Activated CD4-positive, CD25-positive, alpha-beta regulatory T cell treated with anti-CD3 and anti-CD28 coated beads, Interleukin-2, amount 50 U/mL, for 24 hours (primary cell): ENCODE measurements around the gene TLL1.

ENCODE experiments used
- ATAC-seq, 2 donors: fragments of 150-1000 bp; cut with Tn5 transposase; one replicate each; pipeline ENCODE4 v1.10.0; 2021; ENCODE audit warnings: mild to moderate bottlenecking in 1 of 2, moderate library complexity in 1 of 2

TLL1 gene

DNA sequence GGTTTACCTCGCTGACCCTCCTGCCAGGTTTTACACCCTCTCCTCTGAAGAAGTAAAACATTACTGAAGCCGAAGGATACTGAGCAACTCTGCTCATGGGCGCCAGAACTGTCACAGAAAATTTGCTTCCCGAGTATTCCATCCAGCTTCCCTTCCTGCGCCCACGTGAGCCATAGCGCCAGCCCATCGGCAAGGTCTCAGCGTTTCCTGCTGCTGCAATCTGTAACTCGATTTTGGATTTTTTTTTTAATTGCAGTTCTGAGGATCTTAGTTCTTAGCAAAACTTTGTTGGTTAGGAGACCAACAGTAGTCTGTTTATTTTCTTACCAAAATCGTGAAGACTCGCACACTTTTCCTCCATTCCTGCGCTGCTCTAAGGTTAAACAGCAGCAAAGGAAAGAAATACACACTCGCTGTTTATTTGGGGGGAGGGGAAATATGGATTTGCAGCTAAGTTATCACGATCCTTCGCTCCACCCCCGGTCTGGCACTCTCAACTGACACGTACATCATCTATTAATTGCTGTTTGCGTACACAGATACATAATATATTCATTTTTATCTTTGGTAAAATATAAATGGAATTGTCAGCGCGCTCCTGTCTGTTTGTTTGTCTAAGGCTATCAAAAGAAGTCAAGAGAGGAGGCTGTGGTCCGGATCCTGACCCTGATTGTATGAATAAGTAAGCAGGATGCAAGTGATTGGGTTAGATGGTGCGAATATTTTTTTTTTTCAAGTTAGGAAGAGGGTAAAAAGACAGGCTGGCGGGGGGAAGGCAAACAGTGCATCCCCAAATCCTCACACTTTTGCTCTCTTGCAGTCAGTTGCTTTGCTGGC is at the start of gene TLL1:
Gene TLL1 (plus strand): TSS at position 777 of the 837 bp plus-strand sequence. CDS start 668 bp downstream, outside the sequence.
- ATAC-seq, result no peak

GRCh38 chr4:165826166-165826565 is 46.9 kb upstream of the TLL1 start:
- ATAC-seq, result no peak

- ATAC-seq, result no peak
Measured at GRCh38 chr4:165827018-165827417, 46.0 kb upstream of the TLL1 start.

DNA sequence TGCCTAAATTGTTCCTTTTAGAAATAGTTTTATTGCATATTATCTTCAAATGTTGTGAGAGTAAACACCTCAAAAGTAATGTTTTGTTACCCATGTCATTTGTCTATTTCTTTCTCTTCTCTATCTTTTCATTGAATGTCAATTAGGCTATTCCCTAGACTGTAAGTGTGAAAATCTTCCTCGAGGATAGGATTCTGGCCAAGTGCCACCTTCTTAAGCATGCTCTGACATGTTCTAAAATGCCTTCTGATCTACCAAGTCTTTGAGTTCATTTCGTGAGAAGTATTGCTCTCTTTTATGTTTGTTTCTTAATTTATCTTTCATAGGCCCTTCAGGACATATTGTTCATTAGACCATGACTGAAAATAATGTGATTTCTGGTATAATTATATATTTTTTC is 44.1 kb upstream of the TLL1 start:
- no peak for ATAC-seq

DNA sequence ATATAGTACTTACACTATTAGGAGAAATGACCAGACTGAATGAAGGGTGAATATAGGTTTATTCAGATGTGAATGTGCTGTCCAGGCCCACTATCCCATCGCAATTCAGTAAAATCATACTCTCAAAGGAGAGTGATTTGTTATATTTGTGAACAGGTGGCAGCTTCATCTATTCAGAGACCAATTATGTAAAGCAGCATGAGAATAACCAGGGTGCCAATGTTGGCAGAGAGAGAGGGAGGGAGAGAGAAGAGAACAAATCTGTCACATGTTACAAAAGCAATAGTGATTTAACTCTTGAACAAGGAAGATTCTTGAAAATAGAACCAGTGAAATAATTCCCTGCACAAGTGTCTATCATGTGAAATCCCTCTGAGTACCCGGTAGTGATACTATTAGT is 38.9 kb upstream of the TLL1 start:
- ATAC-seq, result no peak

GRCh38 chr4:165838575-165838974 is 34.5 kb upstream of the TLL1 start:
- no peak for ATAC-seq

GRCh38 chr4:165839615-165840333 is 33.3 kb upstream of the TLL1 start:
- ATAC-seq, result no peak

DNA sequence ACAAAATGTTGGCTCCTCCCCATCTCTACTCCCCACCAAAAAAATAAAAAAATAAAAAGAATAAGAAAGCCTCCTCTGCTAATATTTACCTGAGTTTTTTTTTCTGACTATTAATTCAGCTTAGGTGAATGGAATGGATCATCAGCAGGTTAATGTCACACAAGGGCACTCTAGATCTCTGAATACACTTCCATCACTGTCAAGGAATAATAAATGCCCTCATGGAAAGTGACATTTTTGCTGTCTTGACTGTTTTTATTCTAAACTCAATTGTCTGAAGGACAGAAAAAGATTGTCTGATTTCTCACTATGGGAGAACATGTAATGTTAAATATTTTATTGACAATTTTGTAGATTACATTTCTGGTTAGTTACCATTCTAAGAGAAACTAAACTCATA is 30.4 kb upstream of the TLL1 start:
- ATAC-seq, result no peak

DNA sequence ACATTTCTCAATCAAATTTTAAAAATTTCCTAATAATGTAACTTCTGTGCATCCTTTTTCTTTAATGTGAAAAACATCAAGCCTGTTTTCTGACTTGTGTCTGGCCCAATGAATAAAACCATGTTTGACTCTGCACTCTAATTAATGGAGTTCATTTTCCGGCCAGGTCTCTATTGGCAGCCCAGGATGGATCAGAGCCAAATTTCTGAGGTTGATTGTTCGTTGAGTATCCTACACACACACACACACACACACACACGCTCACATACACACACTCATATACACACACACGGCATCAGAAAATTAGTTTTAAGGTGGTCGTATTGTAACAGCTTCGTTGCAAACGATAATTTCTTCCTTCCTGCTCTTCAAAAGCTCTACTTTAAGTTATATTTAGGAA is 28.9 kb upstream of the TLL1 start:
- no peak for ATAC-seq

GRCh38 chr4:165851256-165851655 is 21.8 kb upstream of the TLL1 start:
- ATAC-seq, result no peak

DNA sequence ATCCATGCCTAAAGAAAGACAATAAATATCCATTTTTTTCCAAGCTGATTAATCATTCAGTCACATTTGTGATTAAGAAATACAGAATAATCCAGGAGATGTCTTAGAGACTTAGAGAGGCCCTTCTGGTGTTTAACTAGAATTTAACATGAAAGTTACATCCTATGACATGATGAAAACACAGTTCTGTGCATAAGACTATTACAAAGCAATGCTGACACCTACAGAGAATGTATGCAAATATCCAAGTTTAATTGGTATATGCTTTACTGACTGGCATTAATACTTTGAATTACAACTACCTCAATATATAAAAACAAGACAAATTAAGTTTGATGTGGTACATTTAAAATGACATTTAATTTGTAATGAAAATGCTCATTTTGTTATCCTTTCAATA is 17.8 kb upstream of the TLL1 start:
- ATAC-seq, result no peak

GRCh38 chr4:165861363-165861762 is 11.7 kb upstream of the TLL1 start:
- ATAC-seq, result no peak

GRCh38 chr4:165864271-165864670 is 8.8 kb upstream of the TLL1 start:
- no peak for ATAC-seq

GRCh38 chr4:165866019-165866650 is 6.9 kb upstream of the TLL1 start:
- no peak for ATAC-seq

GRCh38 chr4:165867961-165868360 is 5.1 kb upstream of the TLL1 start:
- ATAC-seq, result no peak

DNA sequence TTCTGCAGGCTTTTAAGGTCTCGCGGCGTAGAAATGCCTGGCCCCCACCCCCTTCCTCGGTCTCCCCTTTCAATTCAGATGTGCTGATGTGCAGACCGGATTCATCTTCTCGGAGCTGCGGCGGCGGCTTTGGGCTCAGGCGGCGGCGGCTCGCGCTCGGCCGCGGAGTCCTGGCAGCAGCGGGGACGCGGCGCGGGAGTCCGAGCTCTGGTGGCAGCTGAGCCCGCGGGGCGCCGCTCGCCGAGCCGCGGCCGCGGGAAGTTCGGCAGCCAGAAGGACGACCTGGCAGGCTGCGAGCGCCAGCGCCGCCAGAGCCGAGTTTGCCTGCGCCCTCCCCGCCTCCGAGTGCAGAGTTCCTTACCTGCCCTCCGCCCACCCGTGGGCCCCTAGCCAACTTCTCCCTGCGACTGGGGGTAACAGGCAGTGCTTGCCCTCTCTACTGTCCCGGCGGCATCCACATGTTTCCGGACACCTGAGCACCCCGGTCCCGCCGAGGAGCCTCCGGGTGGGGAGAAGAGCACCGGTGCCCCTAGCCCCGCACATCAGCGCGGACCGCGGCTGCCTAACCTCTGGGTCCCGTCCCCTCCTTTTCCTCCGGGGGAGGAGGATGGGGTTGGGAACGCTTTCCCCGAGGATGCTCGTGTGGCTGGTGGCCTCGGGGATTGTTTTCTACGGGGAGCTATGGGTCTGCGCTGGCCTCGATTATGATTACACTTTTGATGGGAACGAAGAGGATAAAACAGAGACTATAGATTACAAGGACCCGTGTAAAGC is 448 bp downstream of the TLL1 start:
- peak in 1 of 2 donors; percentile 13 for ATAC-seq

GRCh38 chr4:165874072-165874790 is 1.2 kb downstream of the TLL1 start:
- ATAC-seq, result no peak

- no peak for ATAC-seq
Measured at GRCh38 chr4:165874791-165875371, 1.8 kb downstream of the TLL1 start.

- ATAC-seq, result no peak
Measured at GRCh38 chr4:165875446-165875845, 2.4 kb downstream of the TLL1 start.

- ATAC-seq, result no peak
Measured at GRCh38 chr4:165877286-165877685, 4.2 kb downstream of the TLL1 start.

GRCh38 chr4:165879641-165880040 is 6.6 kb downstream of the TLL1 start:
- no peak for ATAC-seq

DNA sequence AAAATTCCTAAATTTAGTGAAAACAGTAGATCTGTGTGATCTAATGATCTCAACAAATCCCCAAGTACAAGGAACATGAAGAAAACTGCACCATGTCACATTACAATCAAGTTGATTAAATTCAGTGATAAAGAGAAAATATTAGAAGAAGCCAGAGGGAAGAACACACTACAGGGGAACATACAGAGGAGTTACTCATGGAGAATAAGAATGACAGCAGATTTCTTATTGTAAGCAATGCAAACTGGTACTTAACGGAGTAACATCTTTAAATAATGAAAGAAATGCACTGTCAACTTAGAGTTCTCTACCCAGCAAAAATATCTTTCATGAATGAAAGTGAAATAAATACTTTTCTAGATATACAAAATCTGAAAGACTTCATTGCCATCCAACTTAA is 21.1 kb downstream of the TLL1 start:
- ATAC-seq, result no peak
